ENCODE measurements around the gene LAMC1.

GRCh38 chr1:183092350-183092749 lies 69.1 kb downstream of the LAMC1 start:
- TF ChIP-seq CTCF (IDR thresholded peaks at IDR 0.05; ENCODE audit: insufficient read depth, low read length, poor library complexity, severe bottlenecking): no peak
- no peak for TF ChIP-seq EZH2phosphoT487 (conservative IDR thresholded peaks at IDR 0.05; ENCODE audit: low read length)
